GM23338 (cell line): Measurements from ENCODE around the gene GBP5. TPM values are rescaled to one million over a fixed set of nuclear protein-coding genes. Genes with fewer than 3 reads are reported as not detected.

Experiments
- ATAC-seq: fragments of 200-7000 bp; cut with Tn5 transposase; 3 replicates; pipeline ENCODE4 v1.9.1; 2020
- DNase-seq: peaks from one replicate; pipeline ENCODE4 v3.0.0-alpha.2; 2015; ENCODE audit warnings: low spot score
- H2AFZ ChIP-seq: fragments of 200-600 bp; sonication (generic); 2 replicates; pipeline ENCODE4 v1.8.0; 2016; ENCODE audit warnings: antibody characterized with exemption, mild to moderate bottlenecking, moderate library complexity
- H3F3A ChIP-seq: fragments of 200-600 bp; sonication (generic); replicated peaks from 2 replicates; pipeline ENCODE4 v1.8.0; 2017; ENCODE audit warnings: antibody characterized with exemption, mixed run types, low read depth
- H3K27ac ChIP-seq: fragments of 200-600 bp; sonication (generic); 2 replicates; pipeline ENCODE4 v1.6.1; 2016; ENCODE audit warnings: low read depth
- H3K27me3 ChIP-seq: fragments of 200-600 bp; sonication (generic); 2 replicates; pipeline ENCODE4 v1.8.0; 2016; ENCODE audit warnings: mild to moderate bottlenecking, mixed run types, moderate library complexity; ENCODE audit not compliant: insufficient read depth
- H3K36me3 ChIP-seq: fragments of 200-600 bp; sonication (generic); 2 replicates; pipeline ENCODE4 v1.8.0; 2016; ENCODE audit warnings: mild to moderate bottlenecking; ENCODE audit not compliant: insufficient read depth
- H3K4me1 ChIP-seq: fragments of 200-600 bp; sonication (generic); 2 replicates; pipeline ENCODE4 v1.8.0; 2016; ENCODE audit warnings: mild to moderate bottlenecking, moderate library complexity; ENCODE audit not compliant: insufficient read depth
- H3K4me2 ChIP-seq: fragments of 200-600 bp; sonication (generic); 2 replicates; pipeline ENCODE4 v1.7.1; 2017; ENCODE audit warnings: mixed run types
- H3K4me3 ChIP-seq: fragments of 200-600 bp; sonication (generic); 2 replicates; pipeline ENCODE4 v1.6.1; 2016; ENCODE audit warnings: mixed run types
- H3K79me2 ChIP-seq: fragments of 200-600 bp; sonication (generic); replicated peaks from 2 replicates; pipeline ENCODE4 v1.8.0; 2017; ENCODE audit warnings: mild to moderate bottlenecking; ENCODE audit not compliant: insufficient read depth
- H3K9me2 ChIP-seq: fragments of 200-600 bp; sonication (generic); 2 replicates; pipeline ENCODE4 v1.8.0; 2017; ENCODE audit not compliant: insufficient read depth
- H4K20me1 ChIP-seq: fragments of 200-600 bp; sonication (generic); replicated peaks from 2 replicates; pipeline ENCODE4 v1.8.0; 2017; ENCODE audit warnings: mild to moderate bottlenecking; ENCODE audit not compliant: insufficient read depth
- H3K27ac Mint-ChIP-seq: 2 replicates; pipeline ENCODE4 v1.8.0; 2020; ENCODE audit warnings: inconsistent platforms, mild to moderate bottlenecking, moderate library complexity, mixed read lengths
- H3K27me3 Mint-ChIP-seq: 3 replicates; pipeline ENCODE4 v1.8.0; 2022; ENCODE audit warnings: low read depth, mild to moderate bottlenecking, moderate library complexity, mixed read lengths, inconsistent platforms; ENCODE audit not compliant: insufficient read depth, poor library complexity
- H3K36me3 Mint-ChIP-seq: 3 replicates; pipeline ENCODE4 v1.8.0; 2021; ENCODE audit warnings: low read depth, mild to moderate bottlenecking, inconsistent platforms, moderate library complexity, mixed read lengths
- H3K4me1 Mint-ChIP-seq: 3 replicates; pipeline ENCODE4 v1.8.0; 2020; ENCODE audit warnings: mild to moderate bottlenecking, inconsistent platforms, mixed read lengths
- H3K4me3 Mint-ChIP-seq: 3 replicates; pipeline ENCODE4 v1.8.0; 2021; ENCODE audit warnings: moderate library complexity, mild to moderate bottlenecking, inconsistent platforms, mixed read lengths
- H3K9me3 Mint-ChIP-seq: 3 replicates; pipeline ENCODE4 v1.8.0; 2020; ENCODE audit warnings: moderate library complexity, mild to moderate bottlenecking, inconsistent platforms, mixed read lengths
- CREB1 ChIP-seq: fragments of 250-450 bp; sonication (Bioruptor Pico); IDR thresholded peaks from 2 replicates; pipeline ENCODE4 v1.5.0; 2020; ENCODE audit warnings: low read depth, mild to moderate bottlenecking, moderate library complexity
- EZH2 ChIP-seq: fragments of 200-600 bp; sonication (generic); IDR thresholded peaks from one replicate; pipeline ENCODE4 v1.8.0; 2017; ENCODE audit warnings: antibody characterized with exemption, mild to moderate bottlenecking, low read depth; ENCODE audit not compliant: unreplicated experiment
- EZH2phosphoT487 ChIP-seq: fragments of 200-600 bp; sonication (generic); IDR thresholded peaks from one replicate; pipeline ENCODE4 v1.8.1; 2018; ENCODE audit warnings: antibody characterized with exemption; ENCODE audit not compliant: unreplicated experiment
- JUNB ChIP-seq: IDR thresholded peaks from one replicate; pipeline ENCODE4 v1.6.1; 2016; ENCODE audit warnings: antibody characterized with exemption; ENCODE audit not compliant: unreplicated experiment
- NANOG ChIP-seq: IDR thresholded peaks from 2 replicates; pipeline ENCODE4 v1.6.1; 2016; ENCODE audit warnings: antibody characterized with exemption, borderline replicate concordance
- POLR2AphosphoS5 ChIP-seq: IDR thresholded peaks from 2 replicates; pipeline ENCODE4 v1.6.1; 2016; ENCODE audit warnings: antibody characterized with exemption, low read depth
- STAT1 ChIP-seq: IDR thresholded peaks from one replicate; pipeline ENCODE4 v1.6.1; 2016; ENCODE audit warnings: antibody characterized with exemption; ENCODE audit not compliant: unreplicated experiment
- ZNF114 ChIP-seq: fragments of 250-450 bp; sonication (Bioruptor Pico); IDR thresholded peaks from 2 replicates; pipeline ENCODE4 v1.5.0; 2020; ENCODE audit warnings: mild to moderate bottlenecking, moderate library complexity
- ZNF331 ChIP-seq: fragments of 250-450 bp; sonication (Bioruptor Pico); IDR thresholded peaks from 2 replicates; pipeline ENCODE4 v1.5.0; 2020; ENCODE audit warnings: low read depth, mild to moderate bottlenecking, moderate library complexity
- polyA plus RNA-seq: library from polyadenylated mRNA; unstranded; fragments of >200 nt; fragmentation: Nextera tagmentation; extraction: Ambion mirVana; gene quantifications from 2 replicates; pipeline ENCODE4 v1.2.1, GENCODE V29; 2016
- total RNA-seq: library from RNA; depleted of rRNA; stranded (reverse); fragments of >200 nt; shearing (Covaris generic); gene quantifications from 2 replicates; pipeline ENCODE4 v1.2.3, GENCODE V29; 2014
- TF ChIP-seq, protein P1 (sequence below): fragments of 250-450 bp; sonication (Bioruptor Pico); IDR thresholded peaks from 2 replicates; pipeline ENCODE4 v1.5.0; 2020; ENCODE audit warnings: mild to moderate bottlenecking, moderate library complexity
- TF ChIP-seq, protein P2 (sequence below): IDR thresholded peaks from 2 replicates; pipeline ENCODE4 v1.6.1; 2016; ENCODE audit warnings: antibody characterized with exemption
- TF ChIP-seq, protein P3 (sequence below), 2 experiments: fragments of 200-600 bp in 1 of 2; sonication (generic) in 1 of 2; conservative IDR thresholded peaks; 2 replicates each; pipeline versions ENCODE4 v1.5.1 to v1.6.1; 2016 to 2017; ENCODE audit warnings: antibody characterized with exemption in 2 of 2, low read depth in 2 of 2, mild to moderate bottlenecking in 2 of 2, moderate library complexity in 1 of 2
- TF ChIP-seq, protein P4 (sequence below): IDR thresholded peaks from one replicate; pipeline ENCODE4 v1.6.1; 2018; ENCODE audit warnings: antibody characterized with exemption; ENCODE audit not compliant: unreplicated experiment

Gene GBP5
- total and polyA plus RNA-seq, 2 experiments from 2014 or later: not detected

DNA sequence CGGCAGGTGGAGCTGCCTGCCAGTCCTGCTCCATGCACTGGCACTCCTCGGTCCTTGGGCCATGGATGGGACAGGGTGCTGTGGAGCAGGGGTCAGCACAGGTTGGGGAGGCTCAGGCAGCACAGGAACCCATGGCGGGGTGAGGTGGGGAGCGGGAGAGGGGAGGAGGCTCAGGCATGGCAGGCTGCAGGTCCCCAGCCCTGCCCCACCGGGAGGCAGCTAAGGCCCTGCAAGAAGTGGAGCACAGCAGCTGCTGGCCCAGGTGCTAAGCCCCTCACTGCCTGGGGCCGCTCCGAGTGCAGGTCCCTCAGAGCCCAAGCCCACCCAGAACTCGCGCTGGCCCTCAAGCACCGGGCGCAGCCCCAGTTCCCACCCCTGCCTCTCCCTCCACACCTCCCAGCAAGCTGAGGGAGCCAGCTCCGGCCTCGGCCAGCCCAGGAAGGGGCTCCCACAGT is 691 bp upstream of the GBP5 start:
- TF ChIP-seq JUNB (no peak), EZH2phosphoT487 (no peak), ZNF114 (CRISPR knock-in tag) (no peak), STAT1 (no peak), CREB1 (no peak), EZH2 (no peak), NANOG (no peak), ZNF331 (CRISPR knock-in tag) (no peak), POLR2AphosphoS5 (no peak)
- TF ChIP-seq, protein P1, sequence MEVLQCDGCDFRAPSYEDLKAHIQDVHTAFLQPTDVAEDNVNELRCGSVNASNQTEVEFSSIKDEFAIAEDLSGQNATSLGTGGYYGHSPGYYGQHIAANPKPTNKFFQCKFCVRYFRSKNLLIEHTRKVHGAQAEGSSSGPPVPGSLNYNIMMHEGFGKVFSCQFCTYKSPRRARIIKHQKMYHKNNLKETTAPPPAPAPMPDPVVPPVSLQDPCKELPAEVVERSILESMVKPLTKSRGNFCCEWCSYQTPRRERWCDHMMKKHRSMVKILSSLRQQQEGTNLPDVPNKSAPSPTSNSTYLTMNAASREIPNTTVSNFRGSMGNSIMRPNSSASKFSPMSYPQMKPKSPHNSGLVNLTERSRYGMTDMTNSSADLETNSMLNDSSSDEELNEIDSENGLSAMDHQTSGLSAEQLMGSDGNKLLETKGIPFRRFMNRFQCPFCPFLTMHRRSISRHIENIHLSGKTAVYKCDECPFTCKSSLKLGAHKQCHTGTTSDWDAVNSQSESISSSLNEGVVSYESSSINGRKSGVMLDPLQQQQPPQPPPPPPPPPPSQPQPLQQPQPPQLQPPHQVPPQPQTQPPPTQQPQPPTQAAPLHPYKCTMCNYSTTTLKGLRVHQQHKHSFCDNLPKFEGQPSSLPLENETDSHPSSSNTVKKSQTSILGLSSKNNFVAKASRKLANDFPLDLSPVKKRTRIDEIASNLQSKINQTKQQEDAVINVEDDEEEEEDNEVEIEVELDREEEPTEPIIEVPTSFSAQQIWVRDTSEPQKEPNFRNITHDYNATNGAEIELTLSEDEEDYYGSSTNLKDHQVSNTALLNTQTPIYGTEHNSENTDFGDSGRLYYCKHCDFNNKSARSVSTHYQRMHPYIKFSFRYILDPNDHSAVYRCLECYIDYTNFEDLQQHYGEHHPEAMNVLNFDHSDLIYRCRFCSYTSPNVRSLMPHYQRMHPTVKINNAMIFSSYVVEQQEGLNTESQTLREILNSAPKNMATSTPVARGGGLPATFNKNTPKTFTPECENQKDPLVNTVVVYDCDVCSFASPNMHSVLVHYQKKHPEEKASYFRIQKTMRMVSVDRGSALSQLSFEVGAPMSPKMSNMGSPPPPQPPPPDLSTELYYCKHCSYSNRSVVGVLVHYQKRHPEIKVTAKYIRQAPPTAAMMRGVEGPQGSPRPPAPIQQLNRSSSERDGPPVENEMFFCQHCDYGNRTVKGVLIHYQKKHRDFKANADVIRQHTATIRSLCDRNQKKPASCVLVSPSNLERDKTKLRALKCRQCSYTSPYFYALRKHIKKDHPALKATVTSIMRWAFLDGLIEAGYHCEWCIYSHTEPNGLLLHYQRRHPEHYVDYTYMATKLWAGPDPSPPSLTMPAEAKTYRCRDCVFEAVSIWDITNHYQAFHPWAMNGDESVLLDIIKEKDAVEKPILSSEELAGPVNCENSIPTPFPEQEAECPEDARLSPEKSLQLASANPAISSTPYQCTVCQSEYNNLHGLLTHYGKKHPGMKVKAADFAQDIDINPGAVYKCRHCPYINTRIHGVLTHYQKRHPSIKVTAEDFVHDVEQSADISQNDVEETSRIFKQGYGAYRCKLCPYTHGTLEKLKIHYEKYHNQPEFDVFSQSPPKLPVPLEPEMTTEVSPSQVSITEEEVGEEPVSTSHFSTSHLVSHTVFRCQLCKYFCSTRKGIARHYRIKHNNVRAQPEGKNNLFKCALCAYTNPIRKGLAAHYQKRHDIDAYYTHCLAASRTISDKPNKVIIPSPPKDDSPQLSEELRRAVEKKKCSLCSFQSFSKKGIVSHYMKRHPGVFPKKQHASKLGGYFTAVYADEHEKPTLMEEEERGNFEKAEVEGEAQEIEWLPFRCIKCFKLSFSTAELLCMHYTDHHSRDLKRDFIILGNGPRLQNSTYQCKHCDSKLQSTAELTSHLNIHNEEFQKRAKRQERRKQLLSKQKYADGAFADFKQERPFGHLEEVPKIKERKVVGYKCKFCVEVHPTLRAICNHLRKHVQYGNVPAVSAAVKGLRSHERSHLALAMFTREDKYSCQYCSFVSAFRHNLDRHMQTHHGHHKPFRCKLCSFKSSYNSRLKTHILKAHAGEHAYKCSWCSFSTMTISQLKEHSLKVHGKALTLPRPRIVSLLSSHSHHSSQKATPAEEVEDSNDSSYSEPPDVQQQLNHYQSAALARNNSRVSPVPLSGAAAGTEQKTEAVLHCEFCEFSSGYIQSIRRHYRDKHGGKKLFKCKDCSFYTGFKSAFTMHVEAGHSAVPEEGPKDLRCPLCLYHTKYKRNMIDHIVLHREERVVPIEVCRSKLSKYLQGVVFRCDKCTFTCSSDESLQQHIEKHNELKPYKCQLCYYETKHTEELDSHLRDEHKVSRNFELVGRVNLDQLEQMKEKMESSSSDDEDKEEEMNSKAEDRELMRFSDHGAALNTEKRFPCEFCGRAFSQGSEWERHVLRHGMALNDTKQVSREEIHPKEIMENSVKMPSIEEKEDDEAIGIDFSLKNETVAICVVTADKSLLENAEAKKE (CRISPR knock-in tag): no peak
- TF ChIP-seq, protein P2, sequence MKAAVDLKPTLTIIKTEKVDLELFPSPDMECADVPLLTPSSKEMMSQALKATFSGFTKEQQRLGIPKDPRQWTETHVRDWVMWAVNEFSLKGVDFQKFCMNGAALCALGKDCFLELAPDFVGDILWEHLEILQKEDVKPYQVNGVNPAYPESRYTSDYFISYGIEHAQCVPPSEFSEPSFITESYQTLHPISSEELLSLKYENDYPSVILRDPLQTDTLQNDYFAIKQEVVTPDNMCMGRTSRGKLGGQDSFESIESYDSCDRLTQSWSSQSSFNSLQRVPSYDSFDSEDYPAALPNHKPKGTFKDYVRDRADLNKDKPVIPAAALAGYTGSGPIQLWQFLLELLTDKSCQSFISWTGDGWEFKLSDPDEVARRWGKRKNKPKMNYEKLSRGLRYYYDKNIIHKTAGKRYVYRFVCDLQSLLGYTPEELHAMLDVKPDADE: no peak
- TF ChIP-seq, protein P3, sequence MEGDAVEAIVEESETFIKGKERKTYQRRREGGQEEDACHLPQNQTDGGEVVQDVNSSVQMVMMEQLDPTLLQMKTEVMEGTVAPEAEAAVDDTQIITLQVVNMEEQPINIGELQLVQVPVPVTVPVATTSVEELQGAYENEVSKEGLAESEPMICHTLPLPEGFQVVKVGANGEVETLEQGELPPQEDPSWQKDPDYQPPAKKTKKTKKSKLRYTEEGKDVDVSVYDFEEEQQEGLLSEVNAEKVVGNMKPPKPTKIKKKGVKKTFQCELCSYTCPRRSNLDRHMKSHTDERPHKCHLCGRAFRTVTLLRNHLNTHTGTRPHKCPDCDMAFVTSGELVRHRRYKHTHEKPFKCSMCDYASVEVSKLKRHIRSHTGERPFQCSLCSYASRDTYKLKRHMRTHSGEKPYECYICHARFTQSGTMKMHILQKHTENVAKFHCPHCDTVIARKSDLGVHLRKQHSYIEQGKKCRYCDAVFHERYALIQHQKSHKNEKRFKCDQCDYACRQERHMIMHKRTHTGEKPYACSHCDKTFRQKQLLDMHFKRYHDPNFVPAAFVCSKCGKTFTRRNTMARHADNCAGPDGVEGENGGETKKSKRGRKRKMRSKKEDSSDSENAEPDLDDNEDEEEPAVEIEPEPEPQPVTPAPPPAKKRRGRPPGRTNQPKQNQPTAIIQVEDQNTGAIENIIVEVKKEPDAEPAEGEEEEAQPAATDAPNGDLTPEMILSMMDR (conservative IDR thresholded peaks at IDR 0.05; ENCODE audit: low read depth in 2 of 2): no peak
- TF ChIP-seq, protein P4, sequence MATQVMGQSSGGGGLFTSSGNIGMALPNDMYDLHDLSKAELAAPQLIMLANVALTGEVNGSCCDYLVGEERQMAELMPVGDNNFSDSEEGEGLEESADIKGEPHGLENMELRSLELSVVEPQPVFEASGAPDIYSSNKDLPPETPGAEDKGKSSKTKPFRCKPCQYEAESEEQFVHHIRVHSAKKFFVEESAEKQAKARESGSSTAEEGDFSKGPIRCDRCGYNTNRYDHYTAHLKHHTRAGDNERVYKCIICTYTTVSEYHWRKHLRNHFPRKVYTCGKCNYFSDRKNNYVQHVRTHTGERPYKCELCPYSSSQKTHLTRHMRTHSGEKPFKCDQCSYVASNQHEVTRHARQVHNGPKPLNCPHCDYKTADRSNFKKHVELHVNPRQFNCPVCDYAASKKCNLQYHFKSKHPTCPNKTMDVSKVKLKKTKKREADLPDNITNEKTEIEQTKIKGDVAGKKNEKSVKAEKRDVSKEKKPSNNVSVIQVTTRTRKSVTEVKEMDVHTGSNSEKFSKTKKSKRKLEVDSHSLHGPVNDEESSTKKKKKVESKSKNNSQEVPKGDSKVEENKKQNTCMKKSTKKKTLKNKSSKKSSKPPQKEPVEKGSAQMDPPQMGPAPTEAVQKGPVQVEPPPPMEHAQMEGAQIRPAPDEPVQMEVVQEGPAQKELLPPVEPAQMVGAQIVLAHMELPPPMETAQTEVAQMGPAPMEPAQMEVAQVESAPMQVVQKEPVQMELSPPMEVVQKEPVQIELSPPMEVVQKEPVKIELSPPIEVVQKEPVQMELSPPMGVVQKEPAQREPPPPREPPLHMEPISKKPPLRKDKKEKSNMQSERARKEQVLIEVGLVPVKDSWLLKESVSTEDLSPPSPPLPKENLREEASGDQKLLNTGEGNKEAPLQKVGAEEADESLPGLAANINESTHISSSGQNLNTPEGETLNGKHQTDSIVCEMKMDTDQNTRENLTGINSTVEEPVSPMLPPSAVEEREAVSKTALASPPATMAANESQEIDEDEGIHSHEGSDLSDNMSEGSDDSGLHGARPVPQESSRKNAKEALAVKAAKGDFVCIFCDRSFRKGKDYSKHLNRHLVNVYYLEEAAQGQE: no peak
- no peaks in the 10 kb centered on the region for H3K9me2 ChIP-seq
- H3K36me3 ChIP-seq: no peaks in the 10 kb centered on the region
- H3K4me1 ChIP-seq: no peaks in the 10 kb centered on the region
- no peak overlapping the region for H3K4me2 ChIP-seq
- Mint-ChIP-seq H3K27ac (no peak overlapping the region), H3K27me3 (no peaks in the 10 kb centered on the region), H3K4me3 (no peak overlapping the region), H3K4me1 (no peaks in the 10 kb centered on the region), H3K36me3 (no peaks in the 10 kb centered on the region), H3K9me3 (0 out of 3 replicates have a peak, but pooled peaks cover 3% of the 10 kb centered on the region)
- DNase-seq: no peak
- no peak overlapping the region for H3K4me3 ChIP-seq
- H3K27ac ChIP-seq: no peak overlapping the region
- H2AFZ ChIP-seq: no peak overlapping the region
- H3K79me2 ChIP-seq: no peaks in the 10 kb centered on the region
- H3F3A ChIP-seq: no peaks in the 10 kb centered on the region
- ATAC-seq: no peak
- no peaks in the 10 kb centered on the region for H4K20me1 ChIP-seq
- H3K27me3 ChIP-seq: no peaks in the 10 kb centered on the region
